ENCODE data around the gene PRRC1.

The PRRC1 gene

DNA sequence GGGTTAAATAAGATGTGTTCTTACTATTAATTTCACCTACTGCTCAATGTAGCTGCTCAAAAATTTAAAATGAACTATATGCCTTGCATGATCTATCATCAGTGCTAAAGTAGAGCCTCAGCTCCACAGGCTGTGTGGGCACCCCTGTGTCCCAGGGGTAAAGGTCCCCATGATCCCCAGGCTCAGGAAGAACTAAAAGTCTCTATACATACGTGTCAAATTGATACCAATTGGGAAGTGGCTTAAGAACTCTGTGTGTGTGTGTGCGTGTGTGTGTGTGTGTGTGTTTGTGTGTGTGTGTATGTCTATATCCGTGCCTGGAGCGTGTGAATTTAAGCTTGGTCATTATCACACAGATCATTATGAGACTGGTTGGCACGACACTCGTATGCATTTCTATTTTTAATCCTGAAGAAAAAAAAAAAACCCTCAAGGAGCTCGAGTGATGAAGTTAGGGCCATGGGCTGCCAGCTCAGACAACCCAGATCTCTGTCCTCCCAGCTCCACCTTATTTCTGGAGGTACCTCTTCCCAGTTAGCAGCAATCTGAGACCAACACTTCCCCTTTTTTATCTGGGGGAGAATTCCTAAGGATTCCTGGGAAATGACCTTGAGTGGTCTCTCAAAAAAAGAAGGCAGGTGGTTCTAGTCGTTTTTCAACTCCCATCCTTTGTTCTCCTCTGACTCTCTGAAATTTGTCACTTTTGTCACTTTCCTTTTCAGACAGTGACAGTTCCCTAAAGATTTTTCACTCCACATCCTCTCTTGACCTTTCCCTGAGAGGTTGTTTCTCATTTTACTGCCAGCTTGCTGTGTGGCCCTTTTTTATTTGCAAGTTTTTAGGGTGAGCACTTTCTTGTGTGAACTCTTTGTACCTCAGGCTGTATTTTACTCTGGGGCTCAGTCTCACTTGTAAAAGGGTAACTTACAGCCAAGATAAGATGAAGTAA is 85.7 kb downstream of the PRRC1 start:
- no peak for DNase-seq (ENCODE audit: low read depth in 1 of 2, low spot score in 1 of 2)
